A673 (cell line): Measurements from ENCODE around the gene NEURL1. TPM values are rescaled to one million over a fixed set of nuclear protein-coding genes. Genes with fewer than 3 reads are reported as not detected.

Source experiments
- BruUV-seq: library from RNA; stranded (reverse); fragments of 400-500 nt; replicated peaks from 2 replicates; lab custom pipeline; 2021; lab: Mats Ljungman, UMichigan
- CTCF ChIA-PET: fragments of 300-600 bp; sonication (Branson Sonifier 250); formaldehyde crosslinking; loops from one replicate; lab custom pipeline; 2022; ENCODE audit warnings: antibody characterized with exemption; lab: Charles Lee
- POLR2A ChIA-PET: fragments of 300-600 bp; sonication (Branson Sonifier 250); formaldehyde crosslinking; loops from one replicate; lab custom pipeline; 2022; ENCODE audit warnings: antibody characterized with exemption; ENCODE audit not compliant: low non-redundant PET; lab: Charles Lee
- DNase-seq: peaks from one replicate; pipeline ENCODE4 v3.0.0-alpha.2; 2015; ENCODE audit warnings: low spot score
- H3K27ac ChIP-seq: fragments of 200-600 bp; sonication (generic); 2 replicates; pipeline ENCODE4 v1.5.1; 2016; ENCODE audit warnings: mixed run types, low read depth, mild to moderate bottlenecking, mixed read lengths, antibody characterized with exemption, low read length; ENCODE audit not compliant: poor library complexity, severe bottlenecking
- H3K27me3 ChIP-seq: fragments of 200-600 bp; sonication (generic); replicated peaks from 2 replicates; pipeline ENCODE4 v1.6.1; 2017; ENCODE audit warnings: mixed run types, low read depth, mild to moderate bottlenecking, mixed read lengths, antibody characterized with exemption, low read length; ENCODE audit not compliant: insufficient read depth, poor library complexity
- H3K36me3 ChIP-seq: fragments of 200-600 bp; sonication (generic); 2 replicates; pipeline ENCODE4 v1.6.1; 2016; ENCODE audit warnings: mixed run types, mild to moderate bottlenecking, mixed read lengths, antibody characterized with exemption, low read length; ENCODE audit not compliant: insufficient read depth, poor library complexity, severe bottlenecking
- H3K4me1 ChIP-seq: fragments of 200-600 bp; sonication (generic); 2 replicates; pipeline ENCODE4 v1.6.1; 2017; ENCODE audit warnings: mixed run types, mild to moderate bottlenecking, mixed read lengths, antibody characterized with exemption, low read length; ENCODE audit not compliant: insufficient read depth, poor library complexity, severe bottlenecking
- H3K4me3 ChIP-seq: fragments of 200-600 bp; sonication (generic); 2 replicates; pipeline ENCODE4 v1.5.1; 2016; ENCODE audit warnings: low read depth, mixed run types, mild to moderate bottlenecking, mixed read lengths, low read length; ENCODE audit not compliant: poor library complexity, severe bottlenecking
- H3K9me3 ChIP-seq: fragments of 200-600 bp; sonication (generic); 2 replicates; pipeline ENCODE4 v1.6.1; 2016; ENCODE audit warnings: mixed run types, low read depth, mild to moderate bottlenecking, mixed read lengths, antibody characterized with exemption, low read length; ENCODE audit not compliant: poor library complexity, severe bottlenecking
- CTCF ChIP-seq: fragments of 300-800, 200-600 bp; sonication (generic); conservative IDR thresholded peaks from 2 replicates; pipeline ENCODE4 v1.5.1; 2017; ENCODE audit warnings: low read depth, mild to moderate bottlenecking, antibody characterized with exemption, low read length, moderate library complexity, mixed read lengths
- EZH2 ChIP-seq: fragments of 200-600 bp; sonication (generic); IDR thresholded peaks from 2 replicates; pipeline ENCODE4 v1.6.1; 2017; ENCODE audit warnings: borderline replicate concordance, low read depth, mild to moderate bottlenecking, mixed read lengths, antibody characterized with exemption, low read length; ENCODE audit not compliant: poor library complexity, severe bottlenecking
- intact Hi-C: fragments of 100-400 bp; cut with micrococcal nuclease; formaldehyde crosslinking; loops from one replicate; pipeline ENCODE4 v1.10.0; 2022; ENCODE audit not compliant: unreplicated experiment
- total RNA-seq: library from RNA; stranded (reverse); gene quantifications from 2 replicates; pipeline ENCODE4 v1.2.3, GENCODE V29; 2021

NEURL1 gene
- total RNA-seq, 1 experiment from 2014 or later: 0.52 TPM

- intact Hi-C loops: no loop called here
- BruUV-seq: no TSS peak
- no peaks in the 10 kb centered on the region for H3K27me3 ChIP-seq
- no peaks in the 10 kb centered on the region for H3K36me3 ChIP-seq
- no peaks in the 10 kb centered on the region for H3K9me3 ChIP-seq
- TF ChIP-seq EZH2: no peak
- no peak for TF ChIP-seq CTCF
- H3K27ac ChIP-seq: no peak overlapping the region
- H3K4me1 ChIP-seq: no peaks in the 10 kb centered on the region
- ChIA-PET POLR2A (no interaction called here), CTCF (no interaction called here)
- no peak overlapping the region for H3K4me3 ChIP-seq
- no peak for DNase-seq
Observed at GRCh38 chr10:103472005-103472404, 21.5 kb upstream of the NEURL1 start.

- Histone ChIP-seq H3K4me3 (no peak overlapping the region), H3K27me3 (no peaks in the 10 kb centered on the region), H3K27ac (no peak overlapping the region), H3K4me1 (no peaks in the 10 kb centered on the region), H3K36me3 (no peaks in the 10 kb centered on the region), H3K9me3 (no peaks in the 10 kb centered on the region)
- ChIA-PET CTCF (no interaction called here), POLR2A (no interaction called here)
- TF ChIP-seq CTCF: no peak
- TF ChIP-seq EZH2: no peak
- BruUV-seq: no TSS peak
- no peak for DNase-seq
- intact Hi-C loops: no loop called here
Observed at GRCh38 chr10:103473261-103473671, 20.2 kb upstream of the NEURL1 start.

- H3K4me3 ChIP-seq: no peak overlapping the region
- BruUV-seq: no TSS peak
- H3K27me3 ChIP-seq: no peaks in the 10 kb centered on the region
- POLR2A ChIA-PET: no interaction called here
- TF ChIP-seq CTCF: no peak
- TF ChIP-seq EZH2: no peak
- H3K9me3 ChIP-seq: no peaks in the 10 kb centered on the region
- no peaks in the 10 kb centered on the region for H3K36me3 ChIP-seq
- no peak overlapping the region for H3K27ac ChIP-seq
- DNase-seq: no peak
- CTCF ChIA-PET: no interaction called here
- intact Hi-C loops: no loop called here
- no peaks in the 10 kb centered on the region for H3K4me1 ChIP-seq
Observed at GRCh38 chr10:103474077-103474476, 19.4 kb upstream of the NEURL1 start.
